HFFc6 (cell line): Measurements from ENCODE around the gene HEBP1. TPM values are rescaled to one million over a fixed set of nuclear protein-coding genes. Genes with fewer than 3 reads are reported as not detected.
"Not testable (repeated sequence)": the region's sequence is repeated elsewhere in the genome, so short reads cannot be mapped to it uniquely, and the experiment has no call there.

ENCODE experiments used
- DNase-seq: peaks from one replicate; pipeline ENCODE4 v3.0.0-alpha.2; 2018
- H3K27ac Mint-ChIP-seq: 2 replicates; pipeline ENCODE4 v1.8.0; 2020; ENCODE audit warnings: mild to moderate bottlenecking, mixed read lengths
- H3K27me3 Mint-ChIP-seq: 2 replicates; pipeline ENCODE4 v1.8.0; 2021; ENCODE audit warnings: mild to moderate bottlenecking, moderate library complexity, mixed read lengths; ENCODE audit not compliant: insufficient read depth
- H3K36me3 Mint-ChIP-seq: 2 replicates; pipeline ENCODE4 v1.8.0; 2021; ENCODE audit warnings: low read depth, mixed read lengths
- H3K4me1 Mint-ChIP-seq: 2 replicates; pipeline ENCODE4 v1.8.0; 2020; ENCODE audit warnings: low read depth, mixed read lengths
- H3K4me3 Mint-ChIP-seq: 2 replicates; pipeline ENCODE4 v1.8.0; 2020; ENCODE audit warnings: mild to moderate bottlenecking, moderate library complexity, mixed read lengths
- H3K9me3 Mint-ChIP-seq: 2 replicates; pipeline ENCODE4 v1.8.0; 2020; ENCODE audit warnings: mild to moderate bottlenecking, mixed read lengths
- CTCF ChIP-seq: fragments of 200-600 bp; sonication (generic); IDR thresholded peaks from 2 replicates; pipeline ENCODE4 v1.5.0; 2021; ENCODE audit warnings: antibody characterized with exemption, mild to moderate bottlenecking
- total RNA-seq, 6 experiments: library from RNA; stranded (reverse); fragmentation: NEBNext Ultra II Directional; extraction: Animal tissue kit (Norgen Biotek cat#: 25700); gene quantifications; 2 replicates in 1 of 6; 3 replicates in 5 of 6; pipeline ENCODE4 v1.2.3, GENCODE V29; 2021

HEBP1 gene
- total RNA-seq, 6 experiments from 2014 or later = 65.0 to 100 (median 70.8) TPM

GRCh38 chr12:13036881-13037280 is 36.8 kb upstream of the HEBP1 start:
- no peak for TF ChIP-seq CTCF
- no peak for DNase-seq
- H3K27me3 Mint-ChIP-seq = no peaks in the 10 kb centered on the region
- H3K36me3 Mint-ChIP-seq = no peaks in the 10 kb centered on the region
- peaks cover 18% of the 10 kb centered on the region for H3K4me1 Mint-ChIP-seq
- no peaks in the 10 kb centered on the region for H3K9me3 Mint-ChIP-seq
- H3K27ac Mint-ChIP-seq = no peak overlapping the region
- no peak overlapping the region for H3K4me3 Mint-ChIP-seq

- H3K4me3 Mint-ChIP-seq, H3K9me3 Mint-ChIP-seq, H3K36me3 Mint-ChIP-seq, DNase-seq, H3K27ac Mint-ChIP-seq, H3K27me3 Mint-ChIP-seq: not testable (repeated sequence)
- peaks cover 18% of the 10 kb centered on the region for H3K4me1 Mint-ChIP-seq
Observed at GRCh38 chr12:13035335-13035734, 35.3 kb upstream of the HEBP1 start.

- Mint-ChIP-seq H3K9me3 (no peaks in the 10 kb centered on the region), H3K36me3 (no peaks in the 10 kb centered on the region), H3K27me3 (peaks cover 2% of the 10 kb centered on the region; the same call in 1 of the 2 replicates), H3K4me3 (no peak overlapping the region), H3K27ac (no peak overlapping the region), H3K4me1 (peaks cover 11% of the 10 kb centered on the region)
- DNase-seq = no peak
- TF ChIP-seq CTCF = no peak
Observed at GRCh38 chr12:13033476-13033875, 33.4 kb upstream of the HEBP1 start.

- H3K27ac Mint-ChIP-seq = no peak overlapping the region
- no peaks in the 10 kb centered on the region for H3K36me3 Mint-ChIP-seq
- H3K4me1 Mint-ChIP-seq = no peaks in the 10 kb centered on the region
- H3K4me3 Mint-ChIP-seq = no peak overlapping the region
- DNase-seq = no peak
- no peaks in the 10 kb centered on the region for H3K9me3 Mint-ChIP-seq
- no peak for TF ChIP-seq CTCF
- peaks cover 2% of the 10 kb centered on the region; the same call in 1 of the 2 replicates for H3K27me3 Mint-ChIP-seq
Observed at GRCh38 chr12:13032164-13032563, 32.1 kb upstream of the HEBP1 start.

- TF ChIP-seq CTCF = no peak
- H3K27me3 Mint-ChIP-seq = peaks cover 2% of the 10 kb centered on the region; the same call in 1 of the 2 replicates
- no peak overlapping the region for H3K27ac Mint-ChIP-seq
- DNase-seq = no peak
- no peaks in the 10 kb centered on the region for H3K36me3 Mint-ChIP-seq
- no peak overlapping the region for H3K4me3 Mint-ChIP-seq
- no peaks in the 10 kb centered on the region for H3K9me3 Mint-ChIP-seq
- H3K4me1 Mint-ChIP-seq = peaks cover 9% of the 10 kb centered on the region; the same call in 1 of the 2 replicates
Observed at GRCh38 chr12:13030541-13031291, 30.7 kb upstream of the HEBP1 start.

- H3K27ac Mint-ChIP-seq = no peak overlapping the region
- peaks cover 17% of the 10 kb centered on the region for H3K4me1 Mint-ChIP-seq
- H3K4me3 Mint-ChIP-seq = no peak overlapping the region
- peaks cover 2% of the 10 kb centered on the region; the same call in 1 of the 2 replicates for H3K27me3 Mint-ChIP-seq
- TF ChIP-seq CTCF = no peak
- no peaks in the 10 kb centered on the region for H3K36me3 Mint-ChIP-seq
- H3K9me3 Mint-ChIP-seq = no peaks in the 10 kb centered on the region
- no peak for DNase-seq
Observed at GRCh38 chr12:13028825-13029570, 28.9 kb upstream of the HEBP1 start.
